HEK293T (cell line): Measurements from ENCODE around the gene ESYT2.

ENCODE experiments used
- CTCF ChIA-PET: fragments of 350-600 bp; formaldehyde crosslinking; extraction: SDS; loops from one replicate; lab custom pipeline; 2021; ENCODE audit warnings: antibody characterized with exemption, inconsistent platforms; lab: Yijun Ruan, JAX
- POLR2A ChIA-PET: fragments of 350-600 bp; formaldehyde crosslinking; extraction: SDS; loops from one replicate; lab custom pipeline; 2020; ENCODE audit warnings: antibody characterized with exemption, inconsistent platforms; lab: Yijun Ruan, JAX
- DNase-seq: peaks from one replicate; pipeline ENCODE4 v3.0.0; 2012; ENCODE audit warnings: mixed read lengths; ENCODE audit errors: extremely low spot score
- ARNT ChIP-seq: fragments of 450-650 bp; IDR thresholded peaks from 2 replicates; pipeline ENCODE4 v1.6.1; 2017; ENCODE audit warnings: mild to moderate bottlenecking
- BHLHE40 ChIP-seq: fragments of 450-650 bp; IDR thresholded peaks from 2 replicates; pipeline ENCODE4 v1.6.1; 2016; ENCODE audit warnings: mild to moderate bottlenecking, moderate library complexity, borderline replicate concordance
- CTBP1 ChIP-seq: fragments of 450-650 bp; IDR thresholded peaks from 2 replicates; pipeline ENCODE4 v1.6.1; 2016; ENCODE audit warnings: borderline replicate concordance
- ELF4 ChIP-seq: fragments of 450-650 bp; IDR thresholded peaks from 2 replicates; pipeline ENCODE4 v1.6.1; 2017; ENCODE audit warnings: antibody characterized with exemption
- FOXA1 ChIP-seq: fragments of 450-650 bp; IDR thresholded peaks from 2 replicates; pipeline ENCODE4 v1.6.1; 2016; ENCODE audit warnings: mild to moderate bottlenecking
- FOXK2 ChIP-seq: fragments of 450-650 bp; IDR thresholded peaks from 2 replicates; pipeline ENCODE4 v1.6.1; 2016; ENCODE audit warnings: mild to moderate bottlenecking
- FOXM1 ChIP-seq: fragments of 450-650 bp; IDR thresholded peaks from 2 replicates; pipeline ENCODE4 v1.6.1; 2017; ENCODE audit warnings: mild to moderate bottlenecking, borderline replicate concordance
- HDGF ChIP-seq: fragments of 450-650 bp; IDR thresholded peaks from 2 replicates; pipeline ENCODE4 v1.6.1; 2017; ENCODE audit warnings: antibody characterized with exemption, borderline replicate concordance
- L3MBTL2 ChIP-seq: fragments of 450-650 bp; conservative IDR thresholded peaks from 2 replicates; pipeline ENCODE4 v1.6.1; 2016; ENCODE audit warnings: mild to moderate bottlenecking
- LEF1 ChIP-seq: fragments of 450-650 bp; IDR thresholded peaks from 2 replicates; pipeline ENCODE4 v1.6.1; 2017; ENCODE audit warnings: mild to moderate bottlenecking, borderline replicate concordance
- NFRKB ChIP-seq: fragments of 450-650 bp; IDR thresholded peaks from 2 replicates; pipeline ENCODE4 v1.6.1; 2016; ENCODE audit warnings: mild to moderate bottlenecking, moderate library complexity
- SP1 ChIP-seq: fragments of 450-650 bp; IDR thresholded peaks from 2 replicates; pipeline ENCODE4 v1.6.1; 2017
- SUZ12 ChIP-seq: fragments of 450-650 bp; IDR thresholded peaks from 2 replicates; pipeline ENCODE4 v1.6.1; 2016; ENCODE audit warnings: mild to moderate bottlenecking
- TARDBP ChIP-seq: fragments of 450-650 bp; IDR thresholded peaks from 2 replicates; pipeline ENCODE4 v1.6.1; 2016
- ZNF384 ChIP-seq: fragments of 450-650 bp; IDR thresholded peaks from 2 replicates; pipeline ENCODE4 v1.6.1; 2016
- TF ChIP-seq, protein P1 (sequence below): fragments of 450-650 bp; IDR thresholded peaks from 2 replicates; pipeline ENCODE4 v1.6.1; 2016

The ESYT2 gene

DNA sequence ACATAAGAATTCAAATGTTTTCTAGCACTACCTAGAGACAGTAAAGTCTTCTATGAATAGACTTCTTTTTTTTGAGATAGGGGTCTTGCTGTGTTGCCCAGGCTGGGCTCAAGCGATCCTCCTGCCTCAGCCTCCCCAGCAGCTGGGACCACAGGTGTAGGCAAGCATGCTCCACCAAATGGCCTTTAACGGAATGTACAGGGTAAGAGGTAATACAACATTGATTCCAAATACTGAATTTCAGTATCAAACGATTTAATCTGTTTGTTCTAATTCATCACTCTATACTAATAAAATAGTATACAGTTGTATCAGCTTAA is 68.9 kb downstream of the ESYT2 start:
- TF ChIP-seq LEF1 (no peak), ARNT (no peak), NFRKB (no peak), FOXK2 (no peak), ZNF384 (no peak), FOXM1 (no peak), L3MBTL2 (no peak), SUZ12 (no peak), SP1 (no peak), TARDBP (no peak), FOXA1 (no peak)
- TF ChIP-seq, protein P1, sequence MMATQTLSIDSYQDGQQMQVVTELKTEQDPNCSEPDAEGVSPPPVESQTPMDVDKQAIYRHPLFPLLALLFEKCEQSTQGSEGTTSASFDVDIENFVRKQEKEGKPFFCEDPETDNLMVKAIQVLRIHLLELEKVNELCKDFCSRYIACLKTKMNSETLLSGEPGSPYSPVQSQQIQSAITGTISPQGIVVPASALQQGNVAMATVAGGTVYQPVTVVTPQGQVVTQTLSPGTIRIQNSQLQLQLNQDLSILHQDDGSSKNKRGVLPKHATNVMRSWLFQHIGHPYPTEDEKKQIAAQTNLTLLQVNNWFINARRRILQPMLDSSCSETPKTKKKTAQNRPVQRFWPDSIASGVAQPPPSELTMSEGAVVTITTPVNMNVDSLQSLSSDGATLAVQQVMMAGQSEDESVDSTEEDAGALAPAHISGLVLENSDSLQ = no peak
- CTCF ChIA-PET = no interaction called here
- DNase-seq = no peak
- POLR2A ChIA-PET = no interaction called here

DNA sequence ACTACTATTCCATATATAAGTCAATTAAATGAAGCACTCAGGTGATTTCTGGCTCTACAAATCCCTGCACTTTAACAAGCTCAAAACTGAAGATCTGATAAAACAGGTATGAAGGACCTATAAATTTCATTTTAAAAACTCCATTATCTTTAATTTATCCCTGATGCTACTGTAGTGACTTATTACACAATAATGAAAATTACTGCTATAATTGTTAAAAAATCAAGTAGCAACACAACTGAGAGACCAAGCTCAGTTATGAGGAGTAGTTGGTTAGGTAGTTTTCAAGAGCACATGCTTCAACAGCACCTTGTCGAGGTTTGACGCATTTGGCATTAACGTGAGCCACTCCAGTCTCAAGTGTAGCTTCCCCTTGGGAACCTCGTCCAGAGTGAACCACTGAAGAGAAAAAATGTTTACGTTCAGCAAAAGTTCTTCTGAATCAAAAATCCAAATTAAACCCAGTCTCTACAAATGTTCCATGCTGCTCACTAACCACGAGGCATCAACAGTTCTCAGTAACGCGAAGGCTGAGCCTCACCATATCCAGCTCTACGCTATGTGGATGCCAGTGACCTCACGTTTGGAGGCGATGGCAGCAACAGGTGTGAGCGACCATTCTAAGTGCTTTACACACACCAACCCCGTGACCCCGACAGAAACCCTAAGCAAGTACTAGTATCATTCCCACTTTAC is 69.4 kb downstream of the ESYT2 start:
- ChIA-PET POLR2A (no interaction called here), CTCF (no interaction called here)
- DNase-seq = no peak
- TF ChIP-seq BHLHE40 = no peak
- no peak for TF ChIP-seq ZNF384
- TF ChIP-seq LEF1 = no peak
- TF ChIP-seq, protein P1 = no peak
- no peak for TF ChIP-seq NFRKB
- TF ChIP-seq SP1 = no peak
- no peak for TF ChIP-seq ELF4
- TF ChIP-seq TARDBP = no peak
- TF ChIP-seq SUZ12 = no peak
- TF ChIP-seq FOXK2 = no peak
- no peak for TF ChIP-seq HDGF
- no peak for TF ChIP-seq L3MBTL2
- no peak for TF ChIP-seq FOXM1

DNA sequence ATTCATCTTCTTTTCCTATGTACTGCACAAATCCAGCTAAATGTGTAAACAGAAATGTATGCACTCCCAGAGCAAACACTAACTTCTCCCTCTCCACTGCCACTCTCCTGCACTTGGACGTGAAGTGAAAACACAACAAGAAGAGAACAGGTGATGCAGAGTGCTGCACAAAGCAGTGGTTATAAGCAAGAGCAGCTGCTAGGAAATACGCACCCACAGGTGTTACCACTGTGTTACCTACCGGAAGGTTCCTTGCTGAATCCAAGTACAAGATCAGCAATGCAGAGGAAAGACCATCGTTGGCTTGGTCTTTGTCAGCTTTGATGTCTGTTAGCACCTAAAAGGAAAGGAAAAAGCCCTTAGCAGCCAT is 70.1 kb downstream of the ESYT2 start:
- CTCF ChIA-PET = no interaction called here
- POLR2A ChIA-PET = no interaction called here
- TF ChIP-seq LEF1 (no peak), SUZ12 (no peak), CTBP1 (no peak), FOXA1 (no peak), BHLHE40 (no peak), FOXK2 (no peak), FOXM1 (no peak), HDGF (no peak), ELF4 (no peak), ZNF384 (no peak), NFRKB (no peak), L3MBTL2 (no peak), SP1 (no peak), ARNT (no peak)
- TF ChIP-seq, protein P1 = no peak
- no peak for DNase-seq

DNA sequence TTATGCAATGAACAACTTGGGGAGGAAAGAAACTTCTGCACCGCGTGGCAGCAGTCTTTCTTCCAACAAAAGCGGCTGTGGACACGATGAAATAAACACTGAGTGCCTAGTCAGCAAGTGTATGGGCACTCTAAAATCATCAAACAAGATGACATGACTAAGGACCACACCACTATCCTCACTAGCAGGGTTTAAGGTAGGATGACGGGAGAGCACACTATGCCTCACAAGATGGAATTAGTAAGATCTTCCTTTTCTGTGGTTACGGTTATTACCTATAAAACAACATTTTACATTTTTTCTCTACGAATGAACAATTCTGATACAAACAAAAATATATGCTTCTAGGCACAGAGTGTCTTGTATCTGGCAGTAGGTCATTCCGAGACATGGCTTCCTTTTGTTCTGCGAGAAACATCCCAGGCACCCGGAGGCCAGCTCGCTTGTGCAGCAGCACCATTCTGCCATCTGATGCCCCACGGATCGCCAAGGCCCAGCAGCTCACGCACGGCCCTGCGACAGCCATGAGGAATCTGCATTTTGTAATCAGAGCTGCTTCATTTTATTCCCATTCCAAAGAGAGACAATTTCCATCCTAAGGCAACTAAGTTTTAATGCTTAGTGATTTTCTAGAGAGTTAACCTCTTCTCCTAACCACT is 70.6 kb downstream of the ESYT2 start:
- TF ChIP-seq FOXM1 (no peak), FOXA1 (no peak), FOXK2 (no peak), ARNT (no peak), LEF1 (no peak), SP1 (no peak), HDGF (no peak), L3MBTL2 (no peak), BHLHE40 (no peak), SUZ12 (no peak), CTBP1 (no peak), ELF4 (no peak)
- TF ChIP-seq, protein P1 = no peak
- ChIA-PET POLR2A (no interaction called here), CTCF (no interaction called here)
- no peak for DNase-seq

DNA sequence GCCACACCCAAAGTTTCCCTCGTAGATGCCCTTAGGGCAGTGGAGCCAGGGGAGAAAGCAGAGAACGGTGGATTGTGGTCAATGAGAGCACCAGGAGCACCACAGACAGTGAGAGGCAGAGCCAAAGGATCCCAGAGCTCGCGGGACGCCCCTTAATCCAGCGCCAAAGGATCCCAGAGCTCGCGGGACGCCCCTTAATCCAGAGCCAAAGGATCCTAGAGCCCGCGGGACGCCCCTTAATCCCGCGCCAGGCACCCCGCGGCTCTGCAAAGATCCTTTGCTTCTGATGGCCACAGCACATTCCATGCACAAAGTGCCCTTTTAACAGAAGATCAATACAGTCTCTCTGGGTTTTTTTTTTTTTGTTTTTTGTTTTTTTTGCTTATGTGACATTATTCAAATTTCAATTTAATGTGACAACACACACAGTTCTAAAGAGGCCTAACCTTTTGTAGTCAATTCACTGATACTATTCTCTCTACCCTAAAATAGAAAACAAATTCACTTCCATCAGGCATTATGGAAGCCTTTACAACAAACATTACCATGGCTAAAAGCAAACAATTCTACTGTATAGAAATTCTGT is 71.8 kb downstream of the ESYT2 start:
- no peak for DNase-seq
- TF ChIP-seq TARDBP (no peak), SUZ12 (no peak), HDGF (no peak), ARNT (no peak), BHLHE40 (no peak), LEF1 (no peak), FOXA1 (no peak), FOXK2 (no peak), SP1 (no peak), NFRKB (no peak), FOXM1 (no peak), CTBP1 (no peak), ZNF384 (no peak), ELF4 (no peak), L3MBTL2 (no peak)
- TF ChIP-seq, protein P1 = no peak
- ChIA-PET POLR2A (no interaction called here), CTCF (no interaction called here)
